ENCODE data around the gene GAP43.

Gene GAP43, protein sequence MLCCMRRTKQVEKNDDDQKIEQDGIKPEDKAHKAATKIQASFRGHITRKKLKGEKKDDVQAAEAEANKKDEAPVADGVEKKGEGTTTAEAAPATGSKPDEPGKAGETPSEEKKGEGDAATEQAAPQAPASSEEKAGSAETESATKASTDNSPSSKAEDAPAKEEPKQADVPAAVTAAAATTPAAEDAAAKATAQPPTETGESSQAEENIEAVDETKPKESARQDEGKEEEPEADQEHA

DNA sequence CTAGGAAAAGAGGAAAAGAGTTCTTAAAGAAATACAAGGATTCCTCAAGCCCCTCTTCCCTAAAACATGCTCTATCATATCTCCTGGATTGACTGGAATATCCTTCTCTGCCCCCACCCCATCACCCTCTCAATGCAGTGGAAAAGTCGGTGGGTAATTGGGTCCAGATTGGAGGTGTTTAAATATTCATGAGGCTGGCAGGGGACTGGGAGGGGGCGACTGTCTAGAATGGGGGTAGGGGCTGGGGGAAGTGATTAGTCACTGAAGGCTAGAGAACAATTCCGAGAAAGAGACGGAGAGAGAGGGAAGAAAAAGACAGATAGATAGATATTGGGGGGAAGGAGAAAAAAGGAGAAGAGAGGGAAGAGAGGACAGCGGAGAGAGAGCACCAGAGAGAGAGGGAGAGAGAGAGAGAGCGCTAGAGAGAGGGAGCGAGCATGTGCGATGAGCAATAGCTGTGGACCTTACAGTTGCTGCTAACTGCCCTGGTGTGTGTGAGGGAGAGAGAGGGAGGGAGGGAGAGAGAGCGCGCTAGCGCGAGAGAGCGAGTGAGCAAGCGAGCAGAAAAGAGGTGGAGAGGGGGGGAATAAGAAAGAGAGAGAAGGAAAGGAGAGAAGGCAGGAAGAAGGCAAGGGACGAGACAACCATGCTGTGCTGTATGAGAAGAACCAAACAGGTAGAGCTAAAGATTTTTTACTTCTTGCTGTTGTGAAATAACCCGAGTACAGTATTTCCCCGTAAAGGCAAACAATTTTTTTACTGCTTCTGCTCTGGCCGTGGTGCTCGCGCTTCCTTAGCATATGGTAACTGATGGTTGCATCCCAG lies at the start of gene GAP43:
Gene GAP43, plus strand, starts transcription at position 467 of the 825 bp plus-strand sequence. Its CDS starts 180 bp downstream, at position 647.
- DNase-seq (ENCODE audit: low spot score): peak; percentile 89

DNA sequence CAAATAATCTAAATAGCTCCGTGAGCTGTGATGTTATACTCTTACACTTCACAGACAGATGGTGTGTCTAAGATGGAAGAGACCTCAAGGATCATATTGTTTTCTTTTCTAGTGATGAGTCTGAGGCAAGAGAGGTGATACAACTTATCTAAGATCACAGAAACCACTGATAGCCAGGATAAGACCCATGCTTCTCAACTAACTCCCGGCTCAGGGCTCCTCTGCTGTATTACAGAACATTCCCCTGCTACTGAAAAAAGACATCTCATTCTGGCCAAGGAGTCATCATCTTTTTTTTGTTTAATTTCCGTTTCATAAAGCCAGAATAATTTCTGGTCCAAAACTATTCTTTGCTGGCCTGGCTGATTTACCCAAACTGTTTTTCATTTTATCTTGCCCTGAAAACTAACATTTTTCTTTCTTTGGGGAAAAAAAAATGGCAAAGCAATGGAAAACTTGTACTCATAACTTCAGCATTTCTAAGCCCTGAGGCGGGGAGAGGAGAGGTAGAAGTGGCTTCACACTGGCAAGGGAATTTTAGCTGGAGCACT lies 46.9 kb upstream of the GAP43 start:
- no peak for DNase-seq (ENCODE audit: low spot score)

DNA sequence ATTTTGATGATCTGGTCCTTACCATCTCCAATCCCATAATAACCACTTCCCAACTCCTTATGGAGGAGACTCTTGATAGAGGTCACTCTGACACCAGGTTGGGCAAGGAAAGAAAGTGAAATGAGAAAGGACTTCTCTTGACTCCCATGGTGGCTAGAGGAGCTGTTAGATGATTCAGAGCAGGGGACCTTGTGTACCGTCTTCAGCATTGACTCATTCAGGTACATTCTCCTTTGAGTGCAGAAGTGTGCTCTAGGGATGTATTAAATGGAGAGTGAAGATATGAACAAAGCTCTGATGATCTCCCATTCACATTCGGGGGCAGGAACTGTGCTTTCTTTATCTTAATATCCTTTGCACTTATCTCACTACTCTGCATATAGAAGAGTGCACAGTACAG lies 46.3 kb upstream of the GAP43 start:
- DNase-seq (ENCODE audit: low spot score): no peak

DNA sequence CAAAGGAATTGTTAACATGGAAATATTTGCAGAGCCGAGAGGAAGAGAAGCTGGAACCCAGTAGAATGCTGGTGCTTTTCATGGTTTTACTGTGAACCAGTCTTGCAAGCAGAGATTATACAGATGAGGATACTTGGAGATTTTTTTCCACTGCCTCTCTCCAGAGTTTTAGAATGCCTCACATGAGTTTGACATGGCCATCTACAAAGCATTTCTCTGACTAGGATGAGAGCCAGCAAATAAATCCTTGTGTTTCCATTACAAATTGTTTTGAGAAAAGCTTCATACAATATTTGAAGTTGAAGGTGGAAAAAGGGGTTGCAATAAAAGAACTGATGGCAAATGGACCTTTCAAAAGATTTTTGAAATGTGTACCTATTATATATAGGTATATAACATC lies 45.0 kb upstream of the GAP43 start:
- DNase-seq (ENCODE audit: low spot score): no peak

DNA sequence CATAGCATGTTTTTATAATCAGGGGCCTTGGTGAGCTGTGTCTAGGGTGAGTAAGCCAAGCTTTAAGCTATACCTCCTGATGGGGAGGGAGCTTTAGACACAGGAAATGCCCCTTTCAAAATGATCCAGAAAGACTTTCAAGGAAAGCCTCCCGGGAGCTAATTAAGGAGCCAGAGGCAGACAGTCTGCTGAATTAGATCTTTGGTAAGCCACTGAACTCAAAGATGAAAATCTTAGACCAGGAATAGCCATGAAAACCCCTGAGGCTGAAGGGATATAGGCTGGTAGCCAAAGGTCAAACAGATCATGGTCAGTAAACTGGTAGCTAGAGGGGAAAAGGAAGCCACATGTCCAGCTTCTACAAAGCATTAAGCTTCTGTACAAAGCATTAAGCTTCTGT lies 42.7 kb upstream of the GAP43 start:
- no peak for DNase-seq (ENCODE audit: low spot score)

DNA sequence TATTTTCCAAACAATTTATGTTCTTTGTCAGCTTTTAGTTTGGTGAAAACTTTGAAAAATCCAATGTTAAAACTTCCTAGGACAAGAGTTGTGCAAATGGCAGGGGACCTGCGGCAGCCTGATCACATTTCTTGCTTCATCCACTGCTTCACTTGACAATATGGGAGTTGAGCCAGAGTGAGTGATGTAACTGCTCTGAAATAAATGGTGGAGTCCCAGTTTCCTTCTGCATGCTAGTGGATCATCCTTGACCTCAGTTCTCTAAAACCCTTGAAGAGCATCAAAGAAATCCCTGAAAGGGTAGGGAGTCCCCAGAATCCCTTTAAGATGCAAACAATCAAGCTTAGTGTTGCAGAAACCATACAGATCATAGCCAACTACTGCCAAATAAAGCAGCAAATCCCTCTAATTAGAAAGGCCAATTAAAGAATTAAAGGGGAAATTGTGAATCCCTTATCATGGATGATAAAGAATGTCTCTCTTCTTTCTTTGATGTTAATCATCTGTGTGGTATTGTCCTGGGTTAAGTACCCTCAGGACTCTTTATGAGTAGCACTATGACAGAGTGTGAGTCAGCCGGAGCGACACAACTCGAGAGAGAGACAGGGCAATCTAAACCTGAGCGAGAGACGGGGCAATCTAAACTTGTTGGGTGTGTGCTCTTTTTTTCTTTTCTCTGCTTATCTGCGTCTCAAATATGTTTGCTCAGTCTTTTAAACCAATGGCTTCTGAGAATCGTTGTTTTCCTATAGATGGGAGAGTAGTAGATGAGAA lies 41.8 kb upstream of the GAP43 start:
- DNase-seq (ENCODE audit: low spot score): no peak

DNA sequence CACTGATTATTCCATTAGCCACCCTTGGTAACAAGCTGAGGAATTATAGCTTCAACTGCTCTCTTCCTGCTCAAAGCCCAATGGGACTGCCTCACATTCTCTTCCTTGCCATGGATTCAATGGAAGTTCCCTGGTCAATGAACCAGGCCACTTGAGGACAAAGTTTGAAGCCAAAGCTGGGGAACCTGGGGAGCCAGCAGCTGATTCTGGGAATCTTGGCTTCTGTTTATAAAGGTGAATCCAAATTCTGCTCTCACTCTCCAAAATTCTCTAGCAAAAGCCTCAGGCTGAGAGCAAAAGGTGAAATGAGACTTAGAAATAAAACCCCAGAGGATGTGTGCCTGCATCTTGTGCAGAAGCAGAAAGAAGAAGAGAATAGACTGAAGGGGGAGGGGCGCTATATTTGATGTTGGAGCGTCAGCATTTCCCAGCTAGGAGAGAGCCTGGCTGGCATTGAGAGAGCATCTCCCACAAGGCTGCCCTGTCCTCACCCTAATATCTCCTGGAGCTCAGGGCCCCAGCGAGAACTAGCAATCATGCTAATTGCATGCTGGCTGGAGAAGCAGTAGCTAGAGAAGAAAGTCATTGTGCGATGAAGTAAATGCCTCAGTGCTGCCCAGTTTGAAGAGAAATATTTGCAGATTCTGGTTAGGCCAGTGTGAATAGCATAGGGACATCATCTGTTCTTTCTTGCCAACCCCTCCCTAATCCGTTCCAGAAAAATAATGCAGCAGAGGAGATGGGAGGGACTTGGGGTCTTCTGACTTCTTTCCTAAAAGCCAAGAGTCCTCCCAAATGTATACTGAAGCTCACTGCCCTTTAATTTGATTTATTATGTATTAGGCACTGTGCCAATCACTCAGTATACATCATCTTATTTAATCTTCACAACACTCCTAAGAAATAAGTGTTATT lies 34.9 kb upstream of the GAP43 start:
- DNase-seq (ENCODE audit: low spot score): peak; percentile 75

DNA sequence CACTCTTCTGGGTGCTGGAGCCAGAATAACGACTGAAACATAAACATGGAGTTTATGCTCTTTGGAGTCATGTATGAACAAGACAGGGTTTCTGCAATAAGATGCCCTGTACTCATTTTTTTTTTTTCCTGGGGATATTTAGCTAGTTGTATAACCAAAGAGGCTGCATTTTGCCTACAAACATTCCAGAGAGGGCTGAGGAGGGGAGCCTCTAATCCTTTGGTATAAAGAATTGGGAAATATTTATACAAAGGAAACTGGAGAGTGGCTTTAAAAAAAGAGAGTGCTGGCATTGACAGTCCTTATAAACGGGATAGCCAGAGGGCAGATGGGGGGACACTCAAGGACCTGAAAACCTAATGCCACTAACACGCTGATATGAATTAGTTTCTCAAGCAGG lies 32.4 kb upstream of the GAP43 start:
- no peak for DNase-seq (ENCODE audit: low spot score)

DNA sequence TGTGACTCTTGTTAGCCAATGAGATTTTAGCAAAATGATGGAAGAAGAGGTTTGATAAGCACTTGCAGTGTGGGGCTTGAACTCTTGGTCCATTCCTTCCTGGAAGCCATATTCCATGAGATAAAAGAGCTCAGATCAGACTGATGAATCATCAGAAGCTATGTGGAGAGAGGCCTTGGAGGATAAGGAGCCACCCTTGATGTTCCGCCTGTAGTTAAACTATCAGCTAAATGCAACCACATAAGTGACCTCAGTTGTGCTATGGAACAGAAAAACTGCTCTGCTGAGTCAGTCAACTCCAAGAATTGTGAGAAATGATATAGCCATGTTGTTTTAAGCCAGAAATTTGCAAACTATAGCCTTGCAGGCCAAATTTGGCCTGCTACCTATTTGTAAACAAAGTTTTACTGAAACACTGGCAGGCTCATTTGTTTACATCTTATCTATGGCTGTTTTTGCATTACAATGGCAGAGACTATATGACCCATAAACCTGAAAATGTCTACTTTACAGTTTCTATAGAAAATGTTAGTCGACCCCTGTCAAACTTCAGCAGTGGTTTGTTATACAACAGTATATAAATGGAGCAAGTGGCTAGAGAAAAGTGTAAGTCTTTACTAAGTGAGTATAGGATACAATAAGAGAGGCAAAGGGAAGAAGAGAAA lies 27.6 kb upstream of the GAP43 start:
- DNase-seq (ENCODE audit: low spot score): no peak

DNA sequence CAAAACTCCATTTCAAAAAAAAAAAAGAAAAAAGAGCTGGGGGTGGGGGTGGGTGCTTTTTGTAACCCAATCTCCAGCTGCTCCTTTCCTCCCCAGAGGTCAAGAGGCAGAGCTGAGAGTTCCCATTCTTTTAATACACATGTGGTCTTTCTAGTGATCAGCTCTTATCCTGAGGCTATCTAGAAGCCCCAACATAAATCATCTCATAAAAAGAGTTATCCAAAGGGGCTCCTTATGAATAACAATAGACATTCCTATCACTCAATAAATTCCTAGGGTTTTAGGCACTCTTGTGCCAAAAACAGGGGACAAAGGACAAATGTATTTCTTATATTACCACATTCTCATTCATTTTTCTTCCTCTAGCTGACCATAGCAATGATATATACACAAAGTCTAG lies 25.1 kb upstream of the GAP43 start:
- DNase-seq (ENCODE audit: low spot score): no peak

DNA sequence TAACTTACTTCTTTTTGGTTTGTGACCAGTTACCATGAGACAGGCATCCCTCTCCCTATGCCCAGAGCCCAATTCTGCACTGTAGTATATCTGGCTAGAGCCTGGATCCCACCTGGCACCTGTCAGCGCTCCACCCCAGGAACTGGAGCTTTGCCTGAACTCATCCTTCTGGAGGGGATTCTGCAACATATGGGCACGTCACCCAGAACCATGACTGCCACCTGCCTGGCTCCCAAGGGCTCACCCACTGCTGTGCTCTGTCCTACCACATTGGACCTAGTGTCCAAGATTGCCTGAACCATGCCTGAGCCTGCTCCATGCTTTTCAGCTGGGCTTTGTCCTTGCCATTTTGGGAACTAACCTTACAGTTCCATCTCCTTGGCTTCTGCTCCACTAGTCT lies 21.1 kb upstream of the GAP43 start:
- peak; percentile 90 for DNase-seq (ENCODE audit: low spot score)

DNA sequence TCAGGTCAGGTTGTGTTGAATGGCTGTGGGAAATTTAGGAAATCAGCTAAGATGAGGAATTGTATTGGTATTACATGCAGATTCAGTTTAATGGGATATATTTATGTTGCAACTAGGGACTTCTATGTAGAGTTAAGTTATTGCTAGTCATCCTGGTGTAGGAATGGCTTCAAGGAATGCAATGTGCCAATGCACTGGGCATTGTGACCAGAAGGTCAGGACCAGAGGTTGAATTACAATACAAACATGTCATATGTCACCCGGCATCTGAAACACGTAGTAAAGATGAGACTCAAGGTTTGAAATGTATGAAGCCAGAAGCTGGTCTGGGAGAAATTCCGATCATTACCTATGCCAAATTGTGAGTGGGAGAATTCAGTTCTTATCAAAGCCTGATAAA lies 11.7 kb upstream of the GAP43 start:
- DNase-seq (ENCODE audit: low spot score): no peak

DNA sequence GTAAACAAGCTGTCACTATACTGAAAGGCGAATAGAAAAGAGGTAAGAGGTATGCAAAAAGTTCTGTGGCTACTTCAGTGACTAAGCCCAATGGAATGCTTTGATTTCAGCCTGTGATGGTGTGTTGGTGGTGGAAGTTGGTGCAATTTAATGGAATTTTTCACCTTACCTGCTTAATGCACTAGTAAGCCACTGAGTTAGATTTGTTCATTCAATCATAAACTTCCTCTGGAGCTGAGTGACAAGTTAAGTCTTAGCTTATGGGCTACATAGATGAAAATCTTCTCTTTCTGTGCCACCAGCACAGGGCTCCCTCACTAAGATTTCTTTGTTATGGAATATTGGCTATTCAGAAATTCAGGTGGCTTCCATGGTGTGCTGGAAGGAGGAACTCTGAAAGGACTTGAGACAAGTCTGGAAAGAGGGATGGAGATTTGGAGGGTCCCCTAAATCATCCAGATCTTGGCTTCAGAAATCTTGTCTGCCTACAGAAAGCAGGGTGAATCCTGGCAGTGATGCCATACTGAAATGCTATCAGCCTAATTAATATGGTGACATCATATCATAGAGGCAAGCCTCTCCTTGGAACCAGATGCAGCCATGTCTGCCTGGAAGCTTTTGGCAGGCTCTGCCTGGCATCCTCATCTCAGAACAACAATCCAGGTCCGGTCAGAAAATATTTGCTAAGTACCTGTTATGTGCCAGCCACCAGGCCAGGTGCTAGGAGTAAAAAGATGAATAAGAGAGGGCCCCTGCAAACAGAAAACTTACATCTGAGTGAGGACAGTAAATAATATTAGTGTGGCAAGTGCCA lies 8.1 kb upstream of the GAP43 start:
- peak; percentile 68 for DNase-seq (ENCODE audit: low spot score)

DNA sequence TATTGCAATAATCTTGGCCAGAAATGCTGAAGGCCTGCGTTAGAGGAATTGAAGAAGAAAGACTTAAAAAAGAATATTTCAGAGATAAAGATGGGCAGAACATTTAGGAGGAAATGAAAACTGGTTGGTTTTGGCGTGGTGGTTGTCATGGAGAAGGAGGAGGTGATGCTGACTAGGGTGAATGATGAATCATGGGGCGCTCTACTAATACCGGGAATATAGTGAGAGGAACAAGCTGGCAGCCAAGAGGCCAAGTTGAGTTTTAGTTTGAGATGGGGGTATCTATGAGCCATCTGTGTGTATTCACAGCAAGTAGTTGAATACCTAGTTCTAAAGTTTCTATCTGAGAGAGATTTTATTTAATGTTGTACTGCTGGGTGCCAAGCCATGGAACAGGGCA lies 6.8 kb upstream of the GAP43 start:
- DNase-seq (ENCODE audit: low spot score): no peak

DNA sequence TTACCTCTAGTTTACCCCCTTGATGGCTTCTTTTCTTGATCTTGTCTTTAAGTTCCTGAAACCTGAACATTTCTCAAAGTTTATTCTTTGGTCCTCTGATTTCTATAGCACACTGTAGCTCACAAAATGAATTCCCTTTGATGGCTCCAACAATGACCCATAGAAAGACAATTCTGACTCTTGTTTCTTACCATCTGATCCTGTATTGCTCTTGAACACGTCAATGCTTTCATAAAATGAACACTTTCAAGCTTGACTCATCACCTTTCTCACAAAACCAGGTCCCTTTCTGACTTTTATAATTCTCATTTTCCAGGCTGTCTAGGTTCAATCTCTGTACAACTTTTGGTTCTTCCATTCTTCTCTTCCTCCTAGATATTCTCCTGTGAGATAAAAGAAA lies 5.7 kb upstream of the GAP43 start:
- no peak for DNase-seq (ENCODE audit: low spot score)

DNA sequence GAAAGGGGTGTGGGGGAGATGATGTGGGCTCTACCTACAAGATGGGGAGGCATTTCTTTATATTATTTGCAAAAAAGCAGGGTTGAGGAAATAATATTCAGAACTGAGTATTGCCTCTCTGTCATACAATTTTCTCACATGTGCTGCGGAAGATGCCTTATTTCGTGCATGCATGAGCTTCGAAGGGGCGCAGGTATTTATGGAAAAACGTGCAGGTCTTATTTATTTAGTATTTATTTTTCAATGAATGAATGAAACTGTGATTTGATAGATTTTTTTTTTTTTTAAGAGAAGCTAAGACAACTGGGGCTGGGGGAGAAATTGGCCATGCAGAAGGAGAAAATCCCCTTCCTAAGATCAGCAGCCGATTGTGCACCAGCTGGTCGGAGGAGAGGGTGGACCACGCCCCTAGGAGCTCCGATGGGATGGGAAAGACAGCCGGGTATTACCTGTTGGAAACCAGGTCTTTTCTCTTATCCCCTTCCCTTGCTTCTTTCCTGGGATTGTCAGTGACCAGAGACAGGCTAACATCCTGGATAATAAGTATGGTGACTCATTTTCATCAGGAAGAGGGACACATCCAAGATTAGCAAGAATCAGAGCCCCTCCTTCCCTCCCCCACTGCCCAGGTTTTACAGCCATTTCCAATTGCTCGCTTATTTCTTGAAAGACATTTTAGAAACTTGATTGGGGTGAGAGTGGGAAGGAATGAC lies 875 bp downstream of the GAP43 start:
- DNase-seq (ENCODE audit: low spot score): peak; percentile 65

DNA sequence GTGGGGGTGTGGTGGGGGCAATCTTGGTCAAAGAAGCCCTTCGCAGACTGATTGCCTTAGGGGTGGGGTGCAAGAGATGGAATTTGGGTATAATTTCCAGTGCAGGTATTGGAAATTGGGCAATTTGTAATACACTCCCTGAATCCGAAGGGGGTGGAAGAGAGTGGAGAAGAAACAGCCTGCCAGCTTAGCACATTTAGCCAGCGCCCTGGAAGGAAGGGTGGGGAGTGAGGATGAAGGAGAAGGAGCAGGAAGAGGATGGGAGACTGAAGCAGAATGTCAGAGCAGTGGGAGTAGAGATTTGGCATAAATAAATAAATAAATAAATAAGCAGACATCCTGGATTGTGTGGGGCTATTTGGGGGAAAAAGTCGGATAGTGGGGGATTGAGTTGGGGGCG lies 1.6 kb downstream of the GAP43 start:
- DNase-seq (ENCODE audit: low spot score): peak; percentile 67

DNA sequence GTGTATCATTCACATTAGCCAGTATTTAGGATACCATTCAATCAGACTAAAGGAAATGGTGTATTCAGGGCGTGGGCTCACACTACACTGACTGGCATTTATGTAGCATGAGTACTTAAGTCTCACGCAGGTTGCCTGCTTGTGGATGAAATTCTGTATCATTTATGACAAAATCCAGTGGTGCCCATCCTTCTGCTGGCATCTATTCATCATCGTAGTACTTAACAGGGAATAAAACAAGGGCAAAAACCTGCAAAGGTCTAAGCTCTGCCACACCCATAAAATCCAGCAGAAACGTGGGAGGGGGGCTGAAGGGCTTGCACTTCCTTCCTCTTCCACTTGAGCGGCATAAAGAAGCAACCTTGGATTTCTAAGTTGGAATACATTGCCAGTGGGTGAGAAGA lies 2.7 kb downstream of the GAP43 start:
- peak; percentile 55 for DNase-seq (ENCODE audit: low spot score)

DNA sequence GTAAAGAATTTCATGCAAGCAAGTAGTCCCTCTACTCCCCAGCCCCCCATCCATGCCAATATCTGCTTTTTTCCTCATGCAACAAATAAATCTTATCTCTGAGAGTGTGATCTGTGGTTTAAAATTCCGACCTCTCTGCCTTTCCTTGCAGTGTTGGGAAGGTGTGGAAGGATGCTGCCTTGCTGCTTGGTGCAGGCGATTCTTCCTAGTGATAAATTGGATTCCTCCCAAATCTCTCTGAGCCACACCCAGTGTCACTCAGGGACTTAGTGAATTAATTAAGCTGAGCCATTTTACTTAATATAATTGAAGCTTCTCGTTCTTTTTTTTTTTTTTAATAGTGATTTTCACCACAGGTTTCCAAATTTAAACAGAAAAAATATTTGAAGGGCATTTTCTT lies 3.4 kb downstream of the GAP43 start:
- peak; percentile 61 for DNase-seq (ENCODE audit: low spot score)
